SK-N-MC (cell line): ENCODE data around the gene DTWD1.
"Not testable (repeated sequence)": the region's sequence is repeated elsewhere in the genome, so short reads cannot be mapped to it uniquely, and the experiment has no call there.

Experiments used
- DNase-seq: peaks from one replicate; pipeline ENCODE4 v3.0.0-alpha.2; 2011; ENCODE audit warnings: low read depth, low spot score
- H3K27ac ChIP-seq: fragments of 200-600 bp; sonication (generic); 2 replicates; pipeline ENCODE4 v1.5.1; 2016; ENCODE audit warnings: mixed run types
- H3K36me3 ChIP-seq: fragments of 200-600 bp; sonication (generic); 2 replicates; pipeline ENCODE4 v1.6.1; 2017; ENCODE audit warnings: antibody characterized with exemption, low read length, mixed read lengths; ENCODE audit not compliant: insufficient read depth
- H3K4me3 ChIP-seq: fragments of 200-600 bp; sonication (generic); 2 replicates; pipeline ENCODE4 v1.5.1; 2016
- H3K9ac ChIP-seq: fragments of 200-600 bp; sonication (generic); 2 replicates; pipeline ENCODE4 v1.8.0; 2017; ENCODE audit warnings: mixed run types, mixed read lengths; ENCODE audit not compliant: insufficient read length
- H3K9me3 ChIP-seq: fragments of 200-600 bp; sonication (generic); 2 replicates; pipeline ENCODE4 v1.6.1; 2017; ENCODE audit warnings: low read depth, mild to moderate bottlenecking, antibody characterized with exemption, low read length, moderate library complexity, mixed read lengths
- EZH2 ChIP-seq: fragments of 200-600 bp; sonication (generic); IDR thresholded peaks from one replicate; pipeline ENCODE4 v1.6.1; 2017; ENCODE audit warnings: antibody characterized with exemption
- FOXP2 ChIP-seq: optimal IDR thresholded peaks from 2 replicates; pipeline ENCODE3; 2011; ENCODE audit warnings: mild to moderate bottlenecking, moderate library complexity; ENCODE audit not compliant: insufficient read depth; ENCODE audit errors: extremely low read length, control extremely low read depth
- POLR2AphosphoS5 ChIP-seq: IDR thresholded peaks from 2 replicates; pipeline ENCODE4 v1.6.1; 2012; ENCODE audit warnings: mild to moderate bottlenecking, low read depth, low read length, borderline replicate concordance

Gene DTWD1

GRCh38 chr15:49692514-49693090 lies 71.8 kb downstream of the DTWD1 start:
- H3K9me3 ChIP-seq = no peaks in the 10 kb centered on the region
- no peak for DNase-seq
- H3K36me3 ChIP-seq = no peaks in the 10 kb centered on the region
- H3K27ac ChIP-seq = no peak overlapping the region
- no peak overlapping the region for H3K9ac ChIP-seq
- no peak overlapping the region for H3K4me3 ChIP-seq
- TF ChIP-seq EZH2 (no peak), FOXP2 (no peak), POLR2AphosphoS5 (no peak)

- Histone ChIP-seq H3K9me3 (no peaks in the 10 kb centered on the region), H3K4me3 (no peak overlapping the region), H3K9ac (no peak overlapping the region), H3K27ac (no peak overlapping the region), H3K36me3 (no peaks in the 10 kb centered on the region)
- TF ChIP-seq POLR2AphosphoS5 (no peak), FOXP2 (no peak), EZH2 (no peak)
- DNase-seq = no peak
Measured at GRCh38 chr15:49693498-49693897, 72.7 kb downstream of the DTWD1 start.

- TF ChIP-seq POLR2AphosphoS5 = no peak
- no peak for TF ChIP-seq FOXP2
- TF ChIP-seq EZH2 = no peak
- no peak overlapping the region for H3K27ac ChIP-seq
- no peak for DNase-seq
Measured at GRCh38 chr15:49696433-49696832, 75.6 kb downstream of the DTWD1 start.

GRCh38 chr15:49697121-49697520 lies 76.3 kb downstream of the DTWD1 start:
- Histone ChIP-seq H3K9me3 (no peaks in the 10 kb centered on the region), H3K27ac (no peak overlapping the region), H3K36me3 (no peaks in the 10 kb centered on the region), H3K4me3 (no peak overlapping the region), H3K9ac (no peak overlapping the region)
- DNase-seq = no peak
- no peak for TF ChIP-seq EZH2
- no peak for TF ChIP-seq POLR2AphosphoS5
- TF ChIP-seq FOXP2 = no peak

More at GRCh38 chr15:49696433-49696832, 75.6 kb downstream of the DTWD1 start:
- Histone ChIP-seq H3K9me3 (no peaks in the 10 kb centered on the region), H3K4me3 (no peak overlapping the region), H3K36me3 (no peaks in the 10 kb centered on the region), H3K9ac (no peak overlapping the region)

DNA sequence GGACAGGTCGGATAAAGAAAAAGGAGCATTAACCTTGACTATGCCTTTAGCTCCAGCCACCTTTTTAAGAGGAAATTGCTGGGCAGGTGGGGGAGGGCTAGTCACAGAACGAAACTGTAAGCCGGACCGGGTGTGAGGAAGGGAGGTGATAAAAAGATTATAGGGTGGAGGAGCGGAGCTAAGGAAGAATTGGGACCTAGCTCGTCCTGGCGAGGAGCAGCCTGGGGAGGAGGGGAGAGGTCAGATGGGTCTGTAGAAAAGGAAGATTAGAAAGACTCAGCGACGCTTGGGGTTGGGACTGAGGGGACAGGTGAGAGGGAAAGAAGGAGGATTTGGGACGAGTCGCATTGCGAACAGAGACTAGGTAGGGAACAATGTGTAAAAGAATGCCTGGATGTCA lies 82.1 kb downstream of the DTWD1 start:
- not testable (repeated sequence) for H3K36me3 ChIP-seq, DNase-seq, H3K9ac ChIP-seq, H3K27ac ChIP-seq, H3K4me3 ChIP-seq, H3K9me3 ChIP-seq
